Esophagus (tissue), 2 donors: ENCODE measurements around the gene CERS6. TPM values are rescaled to one million over a fixed set of nuclear protein-coding genes. Genes with fewer than 3 reads are reported as not detected.

Source experiments
- H3K27ac ChIP-seq, 2 donors: one replicate each; pipeline ENCODE4 v1.5.1; 2013; ENCODE audit warnings: low read depth in 2 of 2, mild to moderate bottlenecking in 2 of 2, inconsistent platforms in 1 of 2, low read length in 1 of 2, moderate library complexity in 1 of 2
- H3K27me3 ChIP-seq, 2 donors: one replicate each; pipeline ENCODE4 v1.6.1; 2013; ENCODE audit warnings: low read length in 2 of 2, control low read depth in 1 of 2, mild to moderate bottlenecking in 1 of 2; ENCODE audit not compliant: insufficient read depth in 2 of 2, control insufficient read depth in 1 of 2
- H3K36me3 ChIP-seq, 2 donors: one replicate each; pipeline ENCODE4 v1.6.1; 2013; ENCODE audit warnings: low read length in 1 of 2; ENCODE audit not compliant: control insufficient read depth in 2 of 2, insufficient read depth in 2 of 2
- H3K4me1 ChIP-seq, 2 donors: one replicate each; pipeline ENCODE4 v1.6.1; 2013; ENCODE audit warnings: low read length in 1 of 2; ENCODE audit not compliant: control insufficient read depth in 2 of 2, insufficient read depth in 2 of 2
- H3K4me3 ChIP-seq, 2 donors: one replicate each; pipeline ENCODE4 v1.5.1; 2013; ENCODE audit warnings: low read length in 2 of 2, mild to moderate bottlenecking in 2 of 2, low read depth in 1 of 2, moderate library complexity in 1 of 2
- H3K9me3 ChIP-seq, 2 donors: one replicate each; pipeline ENCODE4 v1.6.1; 2013; ENCODE audit warnings: mild to moderate bottlenecking in 2 of 2, low read depth in 1 of 2, low read length in 1 of 2, moderate library complexity in 1 of 2; ENCODE audit not compliant: control insufficient read depth in 2 of 2, insufficient read depth in 1 of 2
- WGBS, 2 donors: extraction: QIAGEN DNeasy Blood & Tissue Kit; methylation state at CpG; one replicate each; pipeline ENCODE4 v1.1.7; 2013; 5-methylcytosine and 5-hydroxymethylcytosine counted together
- polyA plus RNA-seq, 2 donors: library from polyadenylated mRNA; stranded (reverse); fragments of 200-250 nt; gene quantifications; one replicate each; pipeline ENCODE4 v1.2.3, GENCODE V29; 2013
- donor health status: healthy with polysubstance abuse.
- donor health status: Bipolar disorder and iron deficiency.

Gene CERS6
- polyA plus RNA-seq, 2 donors, result 4.2 to 7.6 TPM

- Histone ChIP-seq H3K4me3 (no peak overlapping the region), H3K36me3 (no peaks in the 10 kb centered on the region), H3K27me3 (no peaks in the 10 kb centered on the region), H3K9me3 (no peaks in the 10 kb centered on the region), H3K4me1 (no peaks in the 10 kb centered on the region), H3K27ac (no peak overlapping the region)
- WGBS, 2 donors, result 61 to 66% methylated on average over 10 of the region's 10 CpGs
Measured at GRCh38 chr2:168819050-168819715, 363.1 kb downstream of the CERS6 start.

- no peaks in the 10 kb centered on the region for H3K27me3 ChIP-seq
- no peaks in the 10 kb centered on the region for H3K9me3 ChIP-seq
- 85 to 88% methylated on average over 6 of the region's 6 CpGs for WGBS, 2 donors
Measured at GRCh38 chr2:168819829-168820489, 363.9 kb downstream of the CERS6 start.

GRCh38 chr2:168821577-168821976 is 365.5 kb downstream of the CERS6 start:
- no peaks in the 10 kb centered on the region for H3K36me3 ChIP-seq
- no peak overlapping the region for H3K4me3 ChIP-seq
- 64 to 76% methylated on average over 8 of the region's 8 CpGs for WGBS, 2 donors
- no peaks in the 10 kb centered on the region for H3K4me1 ChIP-seq
- H3K27me3 ChIP-seq, result no peaks in the 10 kb centered on the region
- no peak overlapping the region for H3K27ac ChIP-seq
- no peaks in the 10 kb centered on the region for H3K9me3 ChIP-seq

More at GRCh38 chr2:168819829-168820489, 363.9 kb downstream of the CERS6 start:
- Histone ChIP-seq H3K4me3 (no peak overlapping the region), H3K27ac (no peak overlapping the region), H3K4me1 (no peaks in the 10 kb centered on the region), H3K36me3 (no peaks in the 10 kb centered on the region)

- WGBS, 2 donors, result 85 to 96% methylated on average over 1 of the region's 1 CpG
- no peaks in the 10 kb centered on the region for H3K27me3 ChIP-seq
- no peak overlapping the region for H3K27ac ChIP-seq
- no peaks in the 10 kb centered on the region for H3K4me1 ChIP-seq
- no peaks in the 10 kb centered on the region for H3K36me3 ChIP-seq
- H3K9me3 ChIP-seq, result no peaks in the 10 kb centered on the region
- H3K4me3 ChIP-seq, result no peak overlapping the region
Measured at GRCh38 chr2:168821992-168822391, 365.9 kb downstream of the CERS6 start.

Other genes starting within 250 kb of the CERS6 start
- gene STK39, start 208.7 kb upstream of the CERS6 start, polyA plus RNA-seq, result 10 to 100 TPM; 24.7 to 24.9 TPM